ENCODE measurements around the gene SLC2A4RG. TPM values are rescaled to one million over a fixed set of nuclear protein-coding genes. Genes with fewer than 3 reads are reported as not detected.

Gene SLC2A4RG
- total RNA-seq, 1 donor from 2014 or later, result 59.7 TPM

- no peak for DNase-seq (ENCODE audit: low spot score, unreplicated experiment)
- TF ChIP-seq CTCF (IDR thresholded peaks at IDR 0.05; ENCODE audit: unreplicated experiment), result no peak
- Mint-ChIP-seq H3K4me1 (ENCODE audit: low read depth) (peaks cover 5% of the 10 kb centered on the region), H3K27ac (no peak overlapping the region), H3K36me3 (ENCODE audit: insufficient read depth) (peaks cover 4% of the 10 kb centered on the region), H3K9me3 (ENCODE audit: low read depth) (no peaks in the 10 kb centered on the region), H3K27me3 (no peaks in the 10 kb centered on the region), H3K4me3 (ENCODE audit: low read depth) (no peak overlapping the region)
Measured at GRCh38 chr20:63702036-63702665, 37.4 kb upstream of the SLC2A4RG start.

- no peaks in the 10 kb centered on the region for H3K27me3 Mint-ChIP-seq
- DNase-seq (ENCODE audit: low spot score, unreplicated experiment), result no peak
- TF ChIP-seq CTCF (IDR thresholded peaks at IDR 0.05; ENCODE audit: unreplicated experiment), result no peak
- H3K4me3 Mint-ChIP-seq (ENCODE audit: low read depth), result no peak overlapping the region
- H3K27ac Mint-ChIP-seq, result no peak overlapping the region
- peaks cover 4% of the 10 kb centered on the region for H3K36me3 Mint-ChIP-seq (ENCODE audit: insufficient read depth)
- H3K9me3 Mint-ChIP-seq (ENCODE audit: low read depth), result no peaks in the 10 kb centered on the region
- peaks cover 5% of the 10 kb centered on the region for H3K4me1 Mint-ChIP-seq (ENCODE audit: low read depth)
Measured at GRCh38 chr20:63702751-63703470, 36.7 kb upstream of the SLC2A4RG start.

- H3K4me1 Mint-ChIP-seq (ENCODE audit: low read depth), result peaks cover 6% of the 10 kb centered on the region
- H3K4me3 Mint-ChIP-seq (ENCODE audit: low read depth), result no peak overlapping the region
- H3K9me3 Mint-ChIP-seq (ENCODE audit: low read depth), result no peaks in the 10 kb centered on the region
- H3K36me3 Mint-ChIP-seq (ENCODE audit: insufficient read depth), result peaks cover 5% of the 10 kb centered on the region
- no peak overlapping the region for H3K27ac Mint-ChIP-seq
- H3K27me3 Mint-ChIP-seq, result no peaks in the 10 kb centered on the region
- TF ChIP-seq CTCF (IDR thresholded peaks at IDR 0.05; ENCODE audit: unreplicated experiment), result no peak
- DNase-seq (ENCODE audit: low spot score, unreplicated experiment), result no peak
Measured at GRCh38 chr20:63703471-63703975, 36.1 kb upstream of the SLC2A4RG start.

GRCh38 chr20:63703976-63704748 lies 35.4 kb upstream of the SLC2A4RG start:
- peaks cover 9% of the 10 kb centered on the region for H3K4me1 Mint-ChIP-seq (ENCODE audit: low read depth)
- no peak overlapping the region for H3K4me3 Mint-ChIP-seq (ENCODE audit: low read depth)
- no peak overlapping the region for H3K27ac Mint-ChIP-seq
- TF ChIP-seq CTCF (IDR thresholded peaks at IDR 0.05; ENCODE audit: unreplicated experiment), result no peak
- no peaks in the 10 kb centered on the region for H3K9me3 Mint-ChIP-seq (ENCODE audit: low read depth)
- peaks cover 8% of the 10 kb centered on the region for H3K36me3 Mint-ChIP-seq (ENCODE audit: insufficient read depth)
- no peak for DNase-seq (ENCODE audit: low spot score, unreplicated experiment)
- no peaks in the 10 kb centered on the region for H3K27me3 Mint-ChIP-seq

GRCh38 chr20:63704749-63705117 lies 34.8 kb upstream of the SLC2A4RG start:
- Mint-ChIP-seq H3K4me1 (ENCODE audit: low read depth) (peaks cover 9% of the 10 kb centered on the region), H3K27me3 (no peaks in the 10 kb centered on the region), H3K27ac (no peak overlapping the region), H3K36me3 (ENCODE audit: insufficient read depth) (peaks cover 8% of the 10 kb centered on the region), H3K4me3 (ENCODE audit: low read depth) (no peak overlapping the region), H3K9me3 (ENCODE audit: low read depth) (no peaks in the 10 kb centered on the region)
- no peak for TF ChIP-seq CTCF (IDR thresholded peaks at IDR 0.05; ENCODE audit: unreplicated experiment)
- DNase-seq (ENCODE audit: low spot score, unreplicated experiment), result no peak

Data from progenitor cell of endocrine pancreas (in vitro differentiated cells).